Fibroblast of skin of right quadriceps (primary cell): ENCODE results near the gene SCN8A.
"Not testable (repeated sequence)": the region's sequence is repeated elsewhere in the genome, so short reads cannot be mapped to it uniquely, and the experiment has no call there.

Experiments used
- DNase-seq: peaks from one replicate; pipeline ENCODE4 v3.0.0-alpha.2; 2013

The SCN8A gene

GRCh38 chr12:51774933-51775332, 183.9 kb downstream of the SCN8A start:
- no peak for DNase-seq

GRCh38 chr12:51777457-51777856, 186.4 kb downstream of the SCN8A start:
- DNase-seq: no peak

GRCh38 chr12:51777973-51778372, 186.9 kb downstream of the SCN8A start:
- DNase-seq: no peak

GRCh38 chr12:51779876-51780275, 188.8 kb downstream of the SCN8A start:
- DNase-seq: no peak

- no peak for DNase-seq
These were observed 193.7 kb downstream of the SCN8A start for GRCh38 chr12:51784688-51785087.

GRCh38 chr12:51785906-51786305, 194.9 kb downstream of the SCN8A start:
- no peak for DNase-seq

- peak; percentile 81 for DNase-seq
These were observed 197.8 kb downstream of the SCN8A start for GRCh38 chr12:51788876-51789275.

GRCh38 chr12:51792417-51792816, 201.4 kb downstream of the SCN8A start:
- no peak for DNase-seq

- peak; percentile 46 for DNase-seq
These were observed 202.2 kb downstream of the SCN8A start for GRCh38 chr12:51793201-51793600.

- DNase-seq: no peak
These were observed 206.3 kb downstream of the SCN8A start for GRCh38 chr12:51797301-51797700.

- not testable (repeated sequence) for DNase-seq
These were observed 207.0 kb downstream of the SCN8A start for GRCh38 chr12:51798051-51798450.

GRCh38 chr12:51798501-51798900, 207.5 kb downstream of the SCN8A start:
- DNase-seq: no peak

GRCh38 chr12:51801027-51801426, 210.0 kb downstream of the SCN8A start:
- DNase-seq: no peak

- DNase-seq: no peak
These were observed 215.9 kb downstream of the SCN8A start for GRCh38 chr12:51806896-51807295.

- DNase-seq: no peak
These were observed 218.2 kb downstream of the SCN8A start for GRCh38 chr12:51809193-51809592.

- no peak for DNase-seq
These were observed 220.5 kb downstream of the SCN8A start for GRCh38 chr12:51811203-51812202.

GRCh38 chr12:51812871-51813270, 221.8 kb downstream of the SCN8A start:
- no peak for DNase-seq

GRCh38 chr12:51813931-51814310, 222.9 kb downstream of the SCN8A start:
- no peak for DNase-seq

GRCh38 chr12:51814311-51815088, 223.5 kb downstream of the SCN8A start:
- peak; percentile 66 for DNase-seq

GRCh38 chr12:51815571-51815970, 224.5 kb downstream of the SCN8A start:
- DNase-seq: no peak

- DNase-seq: peak; percentile 21
These were observed 226.3 kb downstream of the SCN8A start for GRCh38 chr12:51817027-51817953.

GRCh38 chr12:51818086-51818485, 227.1 kb downstream of the SCN8A start:
- DNase-seq: no peak
